CD14-positive monocyte (primary cell): ENCODE data around the gene CRYAB. TPM values are rescaled to one million over a fixed set of nuclear protein-coding genes. Genes with fewer than 3 reads are reported as not detected.
"Not testable (repeated sequence)": the region's sequence is repeated elsewhere in the genome, so short reads cannot be mapped to it uniquely, and the experiment has no call there.

ENCODE experiments used
- DNase-seq, 3 donors: peaks; one replicate each; pipeline ENCODE4 v3.0.0-alpha.2; 2011 to 2022
- H2AFZ ChIP-seq: 2 replicates; pipeline ENCODE4 v1.6.0; 2012; ENCODE audit warnings: mild to moderate bottlenecking, low read depth, low read length, inconsistent platforms; ENCODE audit not compliant: insufficient read depth, poor library complexity, severe bottlenecking
- H3K27ac ChIP-seq, 2 donors: 1 replicate in 1 of 2; 2 replicates in 1 of 2; pipeline ENCODE4 v1.5.1; 2012 to 2013; ENCODE audit warnings: low read length in 2 of 2, control low read depth in 1 of 2, inconsistent platforms in 1 of 2, low read depth in 1 of 2, mild to moderate bottlenecking in 1 of 2
- H3K27me3 ChIP-seq, 2 donors: one replicate each; pipeline versions ENCODE4 v1.6.0 to v1.6.1; 2011 to 2013; ENCODE audit warnings: low read length in 2 of 2; ENCODE audit not compliant: control insufficient read depth in 2 of 2, insufficient read depth in 2 of 2
- H3K36me3 ChIP-seq, 2 donors: replicated peaks in 1 of 2; 1 replicate in 1 of 2; 2 replicates in 1 of 2; pipeline versions ENCODE4 v1.5.1 to v1.6.1; 2012 to 2013; ENCODE audit warnings: low read length in 2 of 2, control low read depth in 1 of 2, inconsistent platforms in 1 of 2, mild to moderate bottlenecking in 1 of 2; ENCODE audit not compliant: insufficient read depth in 2 of 2, control insufficient read depth in 1 of 2
- H3K4me1 ChIP-seq, 2 donors: 1 replicate in 1 of 2; 2 replicates in 1 of 2; pipeline versions ENCODE4 v1.5.1 to v1.6.1; 2012 to 2013; ENCODE audit warnings: low read length in 2 of 2, control low read depth in 1 of 2, inconsistent platforms in 1 of 2, mild to moderate bottlenecking in 1 of 2, moderate library complexity in 1 of 2; ENCODE audit not compliant: insufficient read depth in 2 of 2, control insufficient read depth in 1 of 2
- H3K4me2 ChIP-seq: replicated peaks from 2 replicates; pipeline ENCODE3; 2012; ENCODE audit warnings: low read length, moderate library complexity, mild to moderate bottlenecking; ENCODE audit not compliant: poor library complexity, severe bottlenecking; ENCODE audit errors: extremely low read depth
- H3K4me3 ChIP-seq, 3 experiments: fragments of 200-600 bp in 1 of 3; sonication (generic) in 1 of 3; replicated peaks in 1 of 3; 1 replicate in 2 of 3; 2 replicates in 1 of 3; pipeline ENCODE4 v1.5.1; 2011 to 2013; ENCODE audit warnings: low read length in 3 of 3, mild to moderate bottlenecking in 3 of 3, control low read depth in 2 of 3, low read depth in 2 of 3, inconsistent platforms in 1 of 3, moderate library complexity in 1 of 3
- H3K79me2 ChIP-seq: 2 replicates; pipeline ENCODE4 v1.6.0; 2012; ENCODE audit warnings: mild to moderate bottlenecking, control low read depth, inconsistent platforms, low read length, moderate library complexity; ENCODE audit not compliant: insufficient read depth
- H3K9ac ChIP-seq: 2 replicates; pipeline ENCODE4 v1.6.0; 2017; ENCODE audit warnings: low read length, mild to moderate bottlenecking; ENCODE audit not compliant: insufficient read depth, poor library complexity, severe bottlenecking
- H3K9me3 ChIP-seq, 2 donors: replicated peaks in 1 of 2; 1 replicate in 1 of 2; 2 replicates in 1 of 2; pipeline versions ENCODE4 v1.5.1 to v1.6.1; 2012 to 2013; ENCODE audit warnings: low read length in 2 of 2, control low read depth in 1 of 2; ENCODE audit not compliant: control insufficient read depth in 1 of 2, insufficient read depth in 1 of 2
- H4K20me1 ChIP-seq: 2 replicates; pipeline ENCODE4 v1.6.0; 2012; ENCODE audit warnings: mild to moderate bottlenecking, low read length, control low read depth, moderate library complexity; ENCODE audit not compliant: insufficient read depth
- H3K27ac Mint-ChIP-seq, 7 donors: one replicate each; pipeline ENCODE4 v1.8.0; 2020; ENCODE audit warnings: mild to moderate bottlenecking in 7 of 7, mixed read lengths in 7 of 7, moderate library complexity in 6 of 7, inconsistent platforms in 2 of 7
- H3K27me3 Mint-ChIP-seq, 3 donors: one replicate each; pipeline ENCODE4 v1.8.0; 2021 to 2022; ENCODE audit warnings: low read depth in 3 of 3, mild to moderate bottlenecking in 3 of 3, mixed read lengths in 3 of 3, moderate library complexity in 3 of 3, inconsistent platforms in 1 of 3
- H3K36me3 Mint-ChIP-seq, 2 donors: one replicate each; pipeline ENCODE4 v1.8.0; 2020; ENCODE audit warnings: mixed read lengths in 2 of 2, inconsistent platforms in 1 of 2, mild to moderate bottlenecking in 1 of 2
- H3K4me1 Mint-ChIP-seq: one replicate; pipeline ENCODE4 v1.8.0; 2020; ENCODE audit warnings: mild to moderate bottlenecking, mixed read lengths
- H3K4me3 Mint-ChIP-seq, 2 donors: one replicate each; pipeline ENCODE4 v1.8.0; 2020; ENCODE audit warnings: mild to moderate bottlenecking in 2 of 2, mixed read lengths in 2 of 2, moderate library complexity in 1 of 2
- H3K9me3 Mint-ChIP-seq, 7 donors: one replicate each; pipeline ENCODE4 v1.8.0; 2020 to 2022; ENCODE audit warnings: mixed read lengths in 7 of 7, mild to moderate bottlenecking in 6 of 7, moderate library complexity in 6 of 7, inconsistent platforms in 2 of 7
- WGBS: methylation state at CpG from one replicate; pipeline ENCODE4 v1.1.5; 2013; ENCODE audit warnings: missing lambda C conversion rate; ENCODE audit not compliant: insufficient coverage; 5-methylcytosine and 5-hydroxymethylcytosine counted together
- intact Hi-C, 2 donors: fragments of 100-400 bp; cut with micrococcal nuclease; formaldehyde crosslinking; loops; one replicate each; pipeline versions ENCODE4 v1.15.0 to v1.15.1; 2023
- polyA plus RNA-seq, 3 donors: library from polyadenylated mRNA; depleted of rRNA in 1 of 3; unstranded in 2 of 3; stranded (reverse) in 1 of 3; fragments of 300-500 nt in 2 of 3; fragments of >200 nt in 1 of 3; fragmentation: Illumina TruSeq in 2 of 3; gene quantifications; 1 replicate in 2 of 3; 2 replicates in 1 of 3; pipeline ENCODE4 v1.2.3, GENCODE V29; 2012 to 2021
- TF ChIP-seq, protein P1 (sequence below): fragments of 200-600 bp; IDR thresholded peaks from one replicate; pipeline ENCODE4 v1.8.0; 2022; ENCODE audit warnings: antibody characterized with exemption, mild to moderate bottlenecking

Gene CRYAB
- polyA plus RNA-seq, 3 donors: not detected

DNA sequence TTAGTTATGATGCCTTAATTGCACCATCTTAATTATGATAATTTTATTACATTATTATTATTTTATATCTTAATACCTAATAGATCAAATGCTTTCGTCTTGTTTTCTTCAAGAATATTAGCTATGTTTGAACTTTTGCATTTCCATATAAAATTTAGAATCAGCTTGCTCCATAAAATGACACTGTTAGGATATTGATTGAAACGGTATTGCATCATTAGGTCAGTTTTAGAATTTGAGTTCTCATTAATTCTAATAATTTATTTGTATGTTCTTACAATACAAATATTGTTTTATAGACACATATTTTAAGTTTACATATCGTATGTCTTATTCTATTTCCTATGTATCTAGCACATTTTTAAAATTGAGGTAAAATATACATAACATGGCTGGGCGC is 25.5 kb downstream of the CRYAB start:
- Histone ChIP-seq H3K9ac (no peak overlapping the region), H3K27ac (no peak overlapping the region), H2AFZ (no peak overlapping the region), H3K27me3 (no peaks in the 10 kb centered on the region), H3K4me2 (no peak overlapping the region), H3K79me2 (no peaks in the 10 kb centered on the region), H3K9me3 (no peaks in the 10 kb centered on the region), H3K4me1 (peaks cover 14 to 22% of the 10 kb centered on the region in 2 donors), H4K20me1 (no peaks in the 10 kb centered on the region), H3K36me3 (no peaks in the 10 kb centered on the region), H3K4me3 (no peak overlapping the region)
- peaks cover 0 to 2% (median 0%) of the 10 kb centered on the region in 7 donors for H3K9me3 Mint-ChIP-seq
- H3K4me3 Mint-ChIP-seq: no peak overlapping the region
- intact Hi-C loops: no loop called here
- TF ChIP-seq, protein P1, sequence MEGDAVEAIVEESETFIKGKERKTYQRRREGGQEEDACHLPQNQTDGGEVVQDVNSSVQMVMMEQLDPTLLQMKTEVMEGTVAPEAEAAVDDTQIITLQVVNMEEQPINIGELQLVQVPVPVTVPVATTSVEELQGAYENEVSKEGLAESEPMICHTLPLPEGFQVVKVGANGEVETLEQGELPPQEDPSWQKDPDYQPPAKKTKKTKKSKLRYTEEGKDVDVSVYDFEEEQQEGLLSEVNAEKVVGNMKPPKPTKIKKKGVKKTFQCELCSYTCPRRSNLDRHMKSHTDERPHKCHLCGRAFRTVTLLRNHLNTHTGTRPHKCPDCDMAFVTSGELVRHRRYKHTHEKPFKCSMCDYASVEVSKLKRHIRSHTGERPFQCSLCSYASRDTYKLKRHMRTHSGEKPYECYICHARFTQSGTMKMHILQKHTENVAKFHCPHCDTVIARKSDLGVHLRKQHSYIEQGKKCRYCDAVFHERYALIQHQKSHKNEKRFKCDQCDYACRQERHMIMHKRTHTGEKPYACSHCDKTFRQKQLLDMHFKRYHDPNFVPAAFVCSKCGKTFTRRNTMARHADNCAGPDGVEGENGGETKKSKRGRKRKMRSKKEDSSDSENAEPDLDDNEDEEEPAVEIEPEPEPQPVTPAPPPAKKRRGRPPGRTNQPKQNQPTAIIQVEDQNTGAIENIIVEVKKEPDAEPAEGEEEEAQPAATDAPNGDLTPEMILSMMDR: no peak
- no peak for DNase-seq
- no peaks in the 10 kb centered on the region for H3K36me3 Mint-ChIP-seq
- peaks cover 20% of the 10 kb centered on the region for H3K4me1 Mint-ChIP-seq
- no CpG with 5 or more reads among the region's 4 CpGs for WGBS
- no peak overlapping the region for H3K27ac Mint-ChIP-seq
- peaks cover 1 to 2% (median 1%) of the 10 kb centered on the region in 3 donors for H3K27me3 Mint-ChIP-seq

DNA sequence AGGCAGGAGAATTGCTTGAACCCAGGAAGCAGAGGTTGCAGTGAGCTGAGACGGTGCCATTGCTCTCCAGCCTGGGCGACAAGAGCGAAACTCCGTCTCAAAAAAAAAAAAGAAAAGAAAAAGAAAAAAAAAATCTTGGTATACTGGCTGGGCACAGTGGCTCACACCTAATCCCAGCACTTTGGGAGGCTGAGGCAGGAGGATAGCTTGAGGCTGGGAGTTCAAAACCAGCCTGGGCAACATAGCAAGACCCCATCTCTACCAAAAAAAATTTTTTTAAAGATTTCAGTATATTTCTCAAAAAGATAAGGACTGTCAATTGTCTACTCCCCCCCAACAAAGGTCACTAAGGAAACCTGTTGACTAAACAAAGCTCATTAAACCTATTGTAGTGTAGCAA is 26.5 kb downstream of the CRYAB start:
- peaks cover 24% of the 10 kb centered on the region for H3K4me1 Mint-ChIP-seq
- H2AFZ ChIP-seq, H3K4me2 ChIP-seq, H3K9ac ChIP-seq, H3K4me3 Mint-ChIP-seq, H3K27ac Mint-ChIP-seq, DNase-seq, H3K27me3 ChIP-seq, H3K4me3 ChIP-seq, H4K20me1 ChIP-seq, intact Hi-C loops, H3K9me3 Mint-ChIP-seq, H3K36me3 ChIP-seq, H3K36me3 Mint-ChIP-seq, H3K27me3 Mint-ChIP-seq, H3K9me3 ChIP-seq, H3K79me2 ChIP-seq, H3K27ac ChIP-seq: not testable (repeated sequence)
- H3K4me1 ChIP-seq: peaks cover 14 to 22% of the 10 kb centered on the region in 2 donors
- 100% methylated on average over 3 of the region's 4 CpGs for WGBS
